Measurements from ENCODE around the gene ABHD12.

The ABHD12 gene

DNA sequence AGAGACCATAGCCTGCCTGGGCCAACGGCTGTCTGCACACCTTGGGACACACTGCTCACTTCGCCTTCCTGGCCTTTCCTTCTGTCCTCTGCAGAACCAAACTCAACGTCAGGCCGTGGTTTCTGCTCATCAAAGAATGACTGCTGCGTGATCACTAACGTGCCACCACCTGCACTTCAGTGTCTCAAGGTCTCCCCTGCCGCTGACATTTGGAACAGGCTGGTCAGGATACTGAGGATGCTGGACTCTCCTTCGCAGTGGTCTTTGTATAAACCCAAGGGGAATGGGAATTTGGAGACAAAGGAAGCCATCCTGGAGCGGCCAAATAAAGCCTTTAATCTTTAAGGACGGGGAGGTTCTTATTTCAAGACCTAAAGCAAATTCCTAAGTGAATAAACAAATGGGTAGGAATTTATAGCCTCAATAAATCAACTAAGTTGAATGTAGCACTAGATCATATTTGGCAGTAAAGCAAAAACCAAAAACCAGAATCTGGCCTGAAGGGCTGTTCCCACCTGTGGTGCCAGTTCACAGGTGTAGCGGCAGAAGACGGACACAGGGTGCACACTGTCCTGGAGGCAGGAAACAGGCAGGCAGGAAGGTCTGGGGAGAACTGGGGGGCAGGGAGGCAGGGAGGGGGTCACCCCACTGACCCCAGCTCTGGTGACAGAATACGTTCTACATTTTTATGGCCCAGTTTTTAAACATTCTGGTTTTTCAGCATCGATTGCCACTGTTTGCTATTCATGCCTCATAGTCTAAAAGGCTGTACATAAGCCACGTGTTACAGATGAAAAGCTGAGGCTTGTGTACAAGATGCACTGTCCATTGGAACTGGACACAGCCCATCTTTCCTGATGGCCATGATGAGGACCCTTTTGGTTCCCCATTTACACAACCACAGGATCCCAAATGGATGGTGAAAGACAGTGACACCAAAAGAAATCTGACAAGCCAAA lies 36.6 kb downstream of the ABHD12 start:
- peak overlapping the region in 1 of 2 experiments; percentile 30 for H3K18ac ChIP-seq (ENCODE audit: low read depth in 1 of 2, low read length in 2 of 2)
- no peaks in the 10 kb centered on the region for H3K9me3 ChIP-seq (ENCODE audit: control insufficient read depth, low read length)
- no peak overlapping the region for H4K8ac ChIP-seq (ENCODE audit: low read length)
- no peaks in the 10 kb centered on the region for H3K36me3 ChIP-seq (ENCODE audit: control insufficient read depth in 1 of 2, insufficient read depth in 2 of 2, low read depth in 1 of 2, low read length in 2 of 2)
- peak; percentile 13 for DNase-seq
- H3K27me3 ChIP-seq (ENCODE audit: control insufficient read depth in 1 of 2, insufficient read depth in 1 of 2, low read length in 2 of 2), result no peaks in the 10 kb centered on the region
- H2BK12ac ChIP-seq (ENCODE audit: low read length in 2 of 2), result peak overlapping the region; percentile 9 to 15
- no peak overlapping the region for H3K27ac ChIP-seq (ENCODE audit: low read length, poor library complexity, severe bottlenecking)
- H3K4me3 ChIP-seq (ENCODE audit: insufficient read depth in 1 of 2, low read depth in 1 of 2, low read length in 2 of 2), result no peak overlapping the region
- no peak overlapping the region for H2BK15ac ChIP-seq (ENCODE audit: low read depth, poor library complexity, severe bottlenecking)
- peaks cover 20% of the 10 kb centered on the region for H3K79me1 ChIP-seq (replicated peaks; ENCODE audit: low read length, poor library complexity, severe bottlenecking)
- no peak overlapping the region for H3K4ac ChIP-seq (ENCODE audit: low read depth in 1 of 2, low read length in 2 of 2)
- H2AK5ac ChIP-seq (ENCODE audit: low read length, severe bottlenecking), result no peak overlapping the region
- no peak overlapping the region for H2AFZ ChIP-seq (ENCODE audit: low read depth, low read length)
- peak overlapping the region in 1 of 2 experiments; percentile 57 for H3K23ac ChIP-seq (ENCODE audit: low read length in 2 of 2)
- H2BK5ac ChIP-seq (ENCODE audit: low read depth, low read length, poor library complexity, severe bottlenecking), result no peak overlapping the region
- peaks cover 8% of the 10 kb centered on the region for H3K4me1 ChIP-seq (ENCODE audit: control insufficient read depth, insufficient read depth, low read depth, low read length)
- H2BK120ac ChIP-seq (ENCODE audit: low read depth, low read length), result no peak overlapping the region
- H4K91ac ChIP-seq (ENCODE audit: low read length), result no peak overlapping the region
- 63% methylated on average over 14 of the region's 15 CpGs for WGBS
- H3K4me2 ChIP-seq (ENCODE audit: low read length, poor library complexity, severe bottlenecking), result no peak overlapping the region
- no peak overlapping the region for H3K9ac ChIP-seq (ENCODE audit: low read length)
- no peak overlapping the region for H3K14ac ChIP-seq (ENCODE audit: low read length in 2 of 2)

GRCh38 chr20:25353353-25353746 lies 37.3 kb downstream of the ABHD12 start:
- Histone ChIP-seq H2AK5ac (ENCODE audit: low read length, severe bottlenecking) (no peak overlapping the region), H3K4me1 (ENCODE audit: control insufficient read depth, insufficient read depth, low read depth, low read length) (peaks cover 8% of the 10 kb centered on the region), H4K91ac (ENCODE audit: low read length) (no peak overlapping the region), H3K4me2 (ENCODE audit: low read length, poor library complexity, severe bottlenecking) (no peak overlapping the region), H2BK15ac (ENCODE audit: low read depth, poor library complexity, severe bottlenecking) (no peak overlapping the region), H3K27ac (ENCODE audit: low read length, poor library complexity, severe bottlenecking) (no peak overlapping the region), H2AFZ (ENCODE audit: low read depth, low read length) (no peak overlapping the region), H2BK12ac (ENCODE audit: low read length in 2 of 2) (peak overlapping the region in 1 of 2 experiments; percentile 15), H3K14ac (ENCODE audit: low read length in 2 of 2) (no peak overlapping the region), H2BK120ac (ENCODE audit: low read depth, low read length) (no peak overlapping the region), H3K9me3 (ENCODE audit: control insufficient read depth, low read length) (no peaks in the 10 kb centered on the region), H3K79me1 (replicated peaks; ENCODE audit: low read length, poor library complexity, severe bottlenecking) (peaks cover 18% of the 10 kb centered on the region), H3K23ac (ENCODE audit: low read length in 2 of 2) (peak overlapping the region in 1 of 2 experiments; percentile 57), H3K4ac (ENCODE audit: low read depth in 1 of 2, low read length in 2 of 2) (no peak overlapping the region), H4K8ac (ENCODE audit: low read length) (no peak overlapping the region), H3K4me3 (ENCODE audit: insufficient read depth in 1 of 2, low read depth in 1 of 2, low read length in 2 of 2) (no peak overlapping the region), H2BK5ac (ENCODE audit: low read depth, low read length, poor library complexity, severe bottlenecking) (no peak overlapping the region), H3K27me3 (ENCODE audit: control insufficient read depth in 1 of 2, insufficient read depth in 1 of 2, low read length in 2 of 2) (no peaks in the 10 kb centered on the region), H3K36me3 (ENCODE audit: control insufficient read depth in 1 of 2, insufficient read depth in 2 of 2, low read depth in 1 of 2, low read length in 2 of 2) (no peaks in the 10 kb centered on the region), H3K9ac (ENCODE audit: low read length) (no peak overlapping the region), H3K18ac (ENCODE audit: low read depth in 1 of 2, low read length in 2 of 2) (no peak overlapping the region)
- no peak for DNase-seq
- WGBS, result 44% methylated on average over 3 of the region's 3 CpGs

GRCh38 chr20:25352746-25353145 lies 37.9 kb downstream of the ABHD12 start:
- Histone ChIP-seq H3K4ac (ENCODE audit: low read depth in 1 of 2, low read length in 2 of 2) (no peak overlapping the region), H3K79me1 (replicated peaks; ENCODE audit: low read length, poor library complexity, severe bottlenecking) (peaks cover 17% of the 10 kb centered on the region), H2BK120ac (ENCODE audit: low read depth, low read length) (no peak overlapping the region), H4K8ac (ENCODE audit: low read length) (no peak overlapping the region), H3K27ac (ENCODE audit: low read length, poor library complexity, severe bottlenecking) (no peak overlapping the region), H2BK15ac (ENCODE audit: low read depth, poor library complexity, severe bottlenecking) (no peak overlapping the region), H2AK5ac (ENCODE audit: low read length, severe bottlenecking) (no peak overlapping the region), H3K4me2 (ENCODE audit: low read length, poor library complexity, severe bottlenecking) (no peak overlapping the region), H3K4me1 (ENCODE audit: control insufficient read depth, insufficient read depth, low read depth, low read length) (peaks cover 8% of the 10 kb centered on the region), H4K91ac (ENCODE audit: low read length) (no peak overlapping the region), H2BK5ac (ENCODE audit: low read depth, low read length, poor library complexity, severe bottlenecking) (no peak overlapping the region), H2BK12ac (ENCODE audit: low read length in 2 of 2) (no peak overlapping the region), H3K4me3 (ENCODE audit: insufficient read depth in 1 of 2, low read depth in 1 of 2, low read length in 2 of 2) (no peak overlapping the region), H3K36me3 (ENCODE audit: control insufficient read depth in 1 of 2, insufficient read depth in 2 of 2, low read depth in 1 of 2, low read length in 2 of 2) (no peaks in the 10 kb centered on the region), H3K23ac (ENCODE audit: low read length in 2 of 2) (no peak overlapping the region), H3K27me3 (ENCODE audit: control insufficient read depth in 1 of 2, insufficient read depth in 1 of 2, low read length in 2 of 2) (no peaks in the 10 kb centered on the region), H3K14ac (ENCODE audit: low read length in 2 of 2) (no peak overlapping the region), H3K9ac (ENCODE audit: low read length) (no peak overlapping the region), H3K18ac (ENCODE audit: low read depth in 1 of 2, low read length in 2 of 2) (no peak overlapping the region), H2AFZ (ENCODE audit: low read depth, low read length) (no peak overlapping the region), H3K9me3 (ENCODE audit: control insufficient read depth, low read length) (no peaks in the 10 kb centered on the region)
- 44% methylated on average over 1 of the region's 3 CpGs for WGBS
- DNase-seq, result no peak

GRCh38 chr20:25351024-25351360 lies 39.6 kb downstream of the ABHD12 start:
- Histone ChIP-seq H3K4me2 (ENCODE audit: low read length, poor library complexity, severe bottlenecking) (no peak overlapping the region), H3K27me3 (ENCODE audit: control insufficient read depth in 1 of 2, insufficient read depth in 1 of 2, low read length in 2 of 2) (no peaks in the 10 kb centered on the region), H4K8ac (ENCODE audit: low read length) (no peak overlapping the region)

More at GRCh38 chr20:25351024-25351360, 39.6 kb downstream of the ABHD12 start:
- no peak overlapping the region for H4K91ac ChIP-seq (ENCODE audit: low read length)
- no peak overlapping the region for H3K18ac ChIP-seq (ENCODE audit: low read depth in 1 of 2, low read length in 2 of 2)
- H3K36me3 ChIP-seq (ENCODE audit: control insufficient read depth in 1 of 2, insufficient read depth in 2 of 2, low read depth in 1 of 2, low read length in 2 of 2), result no peaks in the 10 kb centered on the region
- H2AK5ac ChIP-seq (ENCODE audit: low read length, severe bottlenecking), result no peak overlapping the region
- no peak overlapping the region for H2BK12ac ChIP-seq (ENCODE audit: low read length in 2 of 2)
- no peak overlapping the region for H3K4me3 ChIP-seq (ENCODE audit: insufficient read depth in 1 of 2, low read depth in 1 of 2, low read length in 2 of 2)
- H3K9me3 ChIP-seq (ENCODE audit: control insufficient read depth, low read length), result no peaks in the 10 kb centered on the region
- H3K23ac ChIP-seq (ENCODE audit: low read length in 2 of 2), result no peak overlapping the region
- H3K27ac ChIP-seq (ENCODE audit: low read length, poor library complexity, severe bottlenecking), result no peak overlapping the region
- H2BK120ac ChIP-seq (ENCODE audit: low read depth, low read length), result no peak overlapping the region
- peaks cover 13% of the 10 kb centered on the region for H3K79me1 ChIP-seq (replicated peaks; ENCODE audit: low read length, poor library complexity, severe bottlenecking)
- H3K4ac ChIP-seq (ENCODE audit: low read depth in 1 of 2, low read length in 2 of 2), result no peak overlapping the region
- no peak overlapping the region for H2AFZ ChIP-seq (ENCODE audit: low read depth, low read length)
- no peak overlapping the region for H2BK5ac ChIP-seq (ENCODE audit: low read depth, low read length, poor library complexity, severe bottlenecking)
- H3K14ac ChIP-seq (ENCODE audit: low read length in 2 of 2), result no peak overlapping the region
- H2BK15ac ChIP-seq (ENCODE audit: low read depth, poor library complexity, severe bottlenecking), result no peak overlapping the region
- DNase-seq, result no peak
- peaks cover 8% of the 10 kb centered on the region for H3K4me1 ChIP-seq (ENCODE audit: control insufficient read depth, insufficient read depth, low read depth, low read length)
- H3K9ac ChIP-seq (ENCODE audit: low read length), result no peak overlapping the region

All from mesenchymal stem cell (in vitro differentiated cells and primary cell).